Tibial artery (tissue), 4 donors: ENCODE data around the gene ATP10B.

ENCODE experiments used
- DNase-seq, 2 donors: peaks; one replicate each; pipeline ENCODE4 v3.0.0-alpha.2; 2019
- H3K27ac ChIP-seq, 2 donors: fragments of 200-600 bp; sonication (generic) in 1 of 2; 1 replicate in 1 of 2; 2 replicates in 1 of 2; pipeline ENCODE4 v1.5.1; 2018 to 2019; ENCODE audit warnings: mild to moderate bottlenecking in 1 of 2
- H3K27me3 ChIP-seq, 2 donors: fragments of 200-600 bp; sonication (generic) in 1 of 2; one replicate each; pipeline versions ENCODE4 v1.5.1 to v1.6.0; 2016 to 2019
- H3K36me3 ChIP-seq, 3 donors: fragments of 200-600 bp; sonication (generic) in 2 of 3; one replicate each; pipeline ENCODE4 v1.5.1; 2016 to 2019; ENCODE audit warnings: mild to moderate bottlenecking in 2 of 3
- H3K4me1 ChIP-seq, 4 donors: fragments of 200-600 bp; sonication (generic) in 2 of 4; 1 replicate in 3 of 4; 2 replicates in 1 of 4; pipeline ENCODE4 v1.5.1; 2016 to 2019
- H3K4me3 ChIP-seq, 2 donors: fragments of 200-600 bp; sonication (generic) in 1 of 2; 1 replicate in 1 of 2; 2 replicates in 1 of 2; pipeline ENCODE4 v1.5.1; 2018 to 2019; ENCODE audit warnings: mild to moderate bottlenecking in 2 of 2
- H3K9me3 ChIP-seq, 3 donors: fragments of 200-600 bp; sonication (generic) in 1 of 3; one replicate each; pipeline ENCODE4 v1.5.1; 2016 to 2019
- CTCF ChIP-seq, 2 experiments: fragments of 200-600 bp in 1 of 2; fragments of 450-650 bp in 1 of 2; IDR thresholded peaks; one replicate each; pipeline ENCODE4 v1.5.1; 2017 to 2019; ENCODE audit warnings: antibody characterized with exemption in 2 of 2, mild to moderate bottlenecking in 1 of 2, moderate library complexity in 1 of 2
- intact Hi-C: fragments of 100-400 bp; cut with DNase I; formaldehyde crosslinking; loops from one replicate; pipeline ENCODE4 v1.15.0; 2023; ENCODE audit warnings: low total_unique reads

Gene ATP10B

GRCh38 chr5:160657622-160658458 is 194.2 kb downstream of the ATP10B start:
- no peaks in the 10 kb centered on the region for H3K27me3 ChIP-seq

GRCh38 chr5:160657068-160657507 is 194.9 kb downstream of the ATP10B start:
- intact Hi-C loops: no loop called here

More at GRCh38 chr5:160657622-160658458, 194.2 kb downstream of the ATP10B start:
- DNase-seq: no peak
- no peak overlapping the region for H3K27ac ChIP-seq
- H3K36me3 ChIP-seq: no peaks in the 10 kb centered on the region
- TF ChIP-seq CTCF (IDR thresholded peaks at IDR 0.05): no peak
- no peaks in the 10 kb centered on the region for H3K9me3 ChIP-seq
- H3K4me3 ChIP-seq: no peak overlapping the region
- no peaks in the 10 kb centered on the region for H3K4me1 ChIP-seq
- intact Hi-C loops: no loop called here

GRCh38 chr5:160655717-160656116 is 196.3 kb downstream of the ATP10B start:
- TF ChIP-seq CTCF (IDR thresholded peaks at IDR 0.05): no peak
- Histone ChIP-seq H3K36me3 (no peaks in the 10 kb centered on the region), H3K27me3 (no peaks in the 10 kb centered on the region), H3K4me3 (no peak overlapping the region), H3K4me1 (no peaks in the 10 kb centered on the region), H3K9me3 (no peaks in the 10 kb centered on the region), H3K27ac (no peak overlapping the region)
- DNase-seq: no peak
- intact Hi-C loops: no loop called here

More at GRCh38 chr5:160657068-160657507, 194.9 kb downstream of the ATP10B start:
- Histone ChIP-seq H3K36me3 (no peaks in the 10 kb centered on the region), H3K27me3 (no peaks in the 10 kb centered on the region), H3K27ac (no peak overlapping the region), H3K4me3 (no peak overlapping the region), H3K4me1 (no peaks in the 10 kb centered on the region), H3K9me3 (no peaks in the 10 kb centered on the region)
- DNase-seq: no peak
- no peak for TF ChIP-seq CTCF (IDR thresholded peaks at IDR 0.05)

- no peaks in the 10 kb centered on the region for H3K27me3 ChIP-seq
- no peaks in the 10 kb centered on the region for H3K36me3 ChIP-seq
- intact Hi-C loops: no loop called here
- H3K9me3 ChIP-seq: no peaks in the 10 kb centered on the region
- no peak for DNase-seq
- H3K4me3 ChIP-seq: no peak overlapping the region
- H3K4me1 ChIP-seq: no peaks in the 10 kb centered on the region
- H3K27ac ChIP-seq: no peak overlapping the region
- no peak for TF ChIP-seq CTCF (IDR thresholded peaks at IDR 0.05)
Observed at GRCh38 chr5:160651692-160652645, 200.0 kb downstream of the ATP10B start.

- TF ChIP-seq CTCF (IDR thresholded peaks at IDR 0.05): no peak
- H3K4me1 ChIP-seq: no peaks in the 10 kb centered on the region
- no peak overlapping the region for H3K27ac ChIP-seq
- no peaks in the 10 kb centered on the region for H3K36me3 ChIP-seq
- intact Hi-C loops: no loop called here
- no peak for DNase-seq
- no peaks in the 10 kb centered on the region for H3K27me3 ChIP-seq
- H3K9me3 ChIP-seq: no peaks in the 10 kb centered on the region
- no peak overlapping the region for H3K4me3 ChIP-seq
Observed at GRCh38 chr5:160649304-160649703, 202.7 kb downstream of the ATP10B start.
